OCI-LY1 (cell line): ENCODE data around the gene CACNA1D.

ENCODE experiments used
- CTCF ChIP-seq: fragments of 200-600 bp; sonication (generic), shearing (Covaris generic); IDR thresholded peaks from 2 replicates; pipeline ENCODE4 v1.5.1; 2017; ENCODE audit warnings: mild to moderate bottlenecking, antibody characterized with exemption, low read length, moderate library complexity, mixed read lengths
- EZH2 ChIP-seq: fragments of 200-600 bp; sonication (generic), shearing (Covaris generic); IDR thresholded peaks from 2 replicates; pipeline ENCODE4 v1.8.0; 2017; ENCODE audit warnings: borderline replicate concordance, mixed run types, mild to moderate bottlenecking, antibody characterized with exemption, low read length, moderate library complexity, mixed read lengths

DNA sequence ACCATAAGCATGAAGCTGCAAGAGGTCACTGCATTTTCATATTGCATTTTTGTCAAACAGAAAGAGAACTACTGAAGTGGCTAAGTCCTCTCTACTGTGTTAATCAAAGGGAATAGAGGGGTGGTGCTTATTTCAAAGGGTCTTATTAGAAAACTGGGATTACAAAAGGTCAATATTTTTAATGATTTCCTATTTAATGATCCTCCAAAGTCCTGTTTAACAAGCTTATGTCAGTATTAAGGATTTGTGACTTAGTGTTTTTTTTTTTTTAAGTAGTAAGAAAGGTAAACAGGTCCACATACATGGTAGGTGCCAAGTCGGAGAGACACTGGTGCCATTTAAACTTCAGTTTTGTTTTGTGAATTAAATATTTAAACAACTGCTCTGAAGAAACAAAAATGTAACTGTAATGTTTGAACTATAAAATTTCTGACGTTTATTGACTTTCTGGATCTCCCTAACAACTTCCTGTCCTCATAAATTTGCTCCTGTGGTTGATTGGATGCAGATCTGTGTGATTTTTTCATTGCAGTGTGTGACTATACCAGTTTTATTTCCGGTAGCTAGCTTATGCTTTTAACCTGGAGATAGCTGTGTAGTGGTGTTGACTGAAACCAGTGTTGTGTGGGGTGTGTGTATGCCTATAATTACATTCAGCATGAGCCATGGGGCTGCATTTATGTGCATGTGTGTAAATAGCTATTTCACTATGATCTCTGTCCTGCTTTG lies 8.6 kb upstream of the CACNA1D start:
- TF ChIP-seq CTCF: no peak
- TF ChIP-seq EZH2: no peak
